AG20443 (cell line): ENCODE measurements around the gene KCNJ2.

Source experiments
- DNase-seq: peaks from one replicate; pipeline ENCODE4 v3.0.0; 2012; ENCODE audit warnings: low spot score, mixed read lengths

The KCNJ2 gene

GRCh38 chr17:70159980-70160379 lies 9.4 kb upstream of the KCNJ2 start:
- DNase-seq: no peak

GRCh38 chr17:70161519-70161918 lies 7.8 kb upstream of the KCNJ2 start:
- DNase-seq: no peak

- DNase-seq: no peak
Observed at GRCh38 chr17:70165383-70165782, 3.9 kb upstream of the KCNJ2 start.

GRCh38 chr17:70166615-70167014 lies 2.7 kb upstream of the KCNJ2 start:
- no peak for DNase-seq

- DNase-seq: peak; percentile 57
Observed at GRCh38 chr17:70168044-70168976, 1.0 kb upstream of the KCNJ2 start.

- peak; percentile 39 for DNase-seq
Observed at GRCh38 chr17:70169709-70170597, 621 bp downstream of the KCNJ2 start.

GRCh38 chr17:70171159-70171558 lies 1.8 kb downstream of the KCNJ2 start:
- DNase-seq: no peak

GRCh38 chr17:70172449-70172848 lies 3.1 kb downstream of the KCNJ2 start:
- DNase-seq: no peak

GRCh38 chr17:70172923-70173322 lies 3.6 kb downstream of the KCNJ2 start:
- DNase-seq: peak; percentile 17

- DNase-seq: no peak
Observed at GRCh38 chr17:70173681-70174080, 4.3 kb downstream of the KCNJ2 start.

- no peak for DNase-seq
Observed at GRCh38 chr17:70181376-70181775, 12.0 kb downstream of the KCNJ2 start.

GRCh38 chr17:70181866-70182265 lies 12.5 kb downstream of the KCNJ2 start:
- no peak for DNase-seq

GRCh38 chr17:70183508-70183907 lies 14.2 kb downstream of the KCNJ2 start:
- DNase-seq: no peak

- no peak for DNase-seq
Observed at GRCh38 chr17:70184207-70184606, 14.9 kb downstream of the KCNJ2 start.

GRCh38 chr17:70184770-70185169 lies 15.4 kb downstream of the KCNJ2 start:
- peak; percentile 58 for DNase-seq

- DNase-seq: no peak
Observed at GRCh38 chr17:70185285-70185684, 16.0 kb downstream of the KCNJ2 start.

GRCh38 chr17:70187383-70187782 lies 18.1 kb downstream of the KCNJ2 start:
- peak; percentile 37 for DNase-seq

- no peak for DNase-seq
Observed at GRCh38 chr17:70190959-70191805, 21.9 kb downstream of the KCNJ2 start.

- no peak for DNase-seq
Observed at GRCh38 chr17:70195091-70195490, 25.8 kb downstream of the KCNJ2 start.

- DNase-seq: no peak
Observed at GRCh38 chr17:70201872-70202419, 32.6 kb downstream of the KCNJ2 start.

GRCh38 chr17:70202840-70203239 lies 33.5 kb downstream of the KCNJ2 start:
- no peak for DNase-seq

GRCh38 chr17:70204431-70204830 lies 35.1 kb downstream of the KCNJ2 start:
- no peak for DNase-seq
